ENCODE measurements around the gene USP49.

GRCh38 chr6:41763470-41763869 lies 131.7 kb downstream of the USP49 start:
- TF ChIP-seq, protein P1, sequence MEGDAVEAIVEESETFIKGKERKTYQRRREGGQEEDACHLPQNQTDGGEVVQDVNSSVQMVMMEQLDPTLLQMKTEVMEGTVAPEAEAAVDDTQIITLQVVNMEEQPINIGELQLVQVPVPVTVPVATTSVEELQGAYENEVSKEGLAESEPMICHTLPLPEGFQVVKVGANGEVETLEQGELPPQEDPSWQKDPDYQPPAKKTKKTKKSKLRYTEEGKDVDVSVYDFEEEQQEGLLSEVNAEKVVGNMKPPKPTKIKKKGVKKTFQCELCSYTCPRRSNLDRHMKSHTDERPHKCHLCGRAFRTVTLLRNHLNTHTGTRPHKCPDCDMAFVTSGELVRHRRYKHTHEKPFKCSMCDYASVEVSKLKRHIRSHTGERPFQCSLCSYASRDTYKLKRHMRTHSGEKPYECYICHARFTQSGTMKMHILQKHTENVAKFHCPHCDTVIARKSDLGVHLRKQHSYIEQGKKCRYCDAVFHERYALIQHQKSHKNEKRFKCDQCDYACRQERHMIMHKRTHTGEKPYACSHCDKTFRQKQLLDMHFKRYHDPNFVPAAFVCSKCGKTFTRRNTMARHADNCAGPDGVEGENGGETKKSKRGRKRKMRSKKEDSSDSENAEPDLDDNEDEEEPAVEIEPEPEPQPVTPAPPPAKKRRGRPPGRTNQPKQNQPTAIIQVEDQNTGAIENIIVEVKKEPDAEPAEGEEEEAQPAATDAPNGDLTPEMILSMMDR (IDR thresholded peaks at IDR 0.05), result no peak
- TF ChIP-seq POLR2A (IDR thresholded peaks at IDR 0.05), result no peak

Measured in heart left ventricle (tissue), 13 donors.